SK-N-SH (cell line): ENCODE measurements around the gene SND1. TPM values are rescaled to one million over a fixed set of nuclear protein-coding genes. Genes with fewer than 3 reads are reported as not detected.
A peak's percentile ranks its signal among the peaks of the same experiment; 100 is the strongest.

Experiments
- CTCF ChIA-PET: fragments of 300-600, 350-600 bp; formaldehyde crosslinking; extraction: SDS; loops from one replicate; lab custom pipeline; 2021; lab: Yijun Ruan, JAX
- POLR2A ChIA-PET: fragments of 350-600 bp; sonication (Branson Sonifier 250); formaldehyde crosslinking; extraction: SDS; loops from one replicate; lab custom pipeline; 2020; ENCODE audit warnings: antibody characterized with exemption, inconsistent platforms; lab: Yijun Ruan, JAX
- DNase-seq: peaks from one replicate; pipeline ENCODE4 v3.0.0; 2012
- H2AFZ ChIP-seq: fragments of 200-600 bp; sonication (generic); 2 replicates; pipeline ENCODE4 v1.8.1; 2016; ENCODE audit warnings: antibody characterized with exemption, mild to moderate bottlenecking, low read depth
- H3F3A ChIP-seq: fragments of 200-600 bp; sonication (generic); replicated peaks from 2 replicates; pipeline ENCODE3; 2016; ENCODE audit warnings: antibody characterized with exemption, mild to moderate bottlenecking; ENCODE audit not compliant: insufficient read depth
- H3K27ac ChIP-seq, 2 experiments: fragments of 200-500 bp in 1 of 2; fragments of 200-600 bp in 1 of 2; sonication (Bioruptor generic) in 1 of 2; sonication (generic), shearing (Covaris generic) in 1 of 2; 2 replicates each; pipeline versions ENCODE4 v1.5.1 to v1.6.1; 2014 to 2016; ENCODE audit warnings: low read depth in 2 of 2, inconsistent platforms in 1 of 2, low read length in 1 of 2, mild to moderate bottlenecking in 1 of 2, mixed read lengths in 1 of 2
- H3K27me3 ChIP-seq: fragments of 200-600 bp; sonication (generic), shearing (Covaris generic); 2 replicates; pipeline ENCODE4 v1.6.1; 2016; ENCODE audit warnings: mixed run types; ENCODE audit not compliant: insufficient read depth
- H3K36me3 ChIP-seq, 2 experiments: fragments of 200-500 bp in 1 of 2; fragments of 200-600 bp in 1 of 2; sonication (Bioruptor generic) in 1 of 2; sonication (generic) in 1 of 2; replicated peaks in 1 of 2; 2 replicates each; pipeline versions ENCODE3 to v1.5.1; 2014 to 2016; ENCODE audit warnings: low read length in 1 of 2, mild to moderate bottlenecking in 1 of 2; ENCODE audit not compliant: insufficient read depth in 2 of 2, control insufficient read depth in 1 of 2
- H3K4me1 ChIP-seq, 2 experiments: fragments of 200-500 bp in 1 of 2; fragments of 200-600 bp in 1 of 2; sonication (Bioruptor generic) in 1 of 2; sonication (generic), shearing (Covaris generic) in 1 of 2; 2 replicates each; pipeline versions ENCODE4 v1.5.1 to v1.6.1; 2014 to 2016; ENCODE audit warnings: low read depth in 1 of 2, low read length in 1 of 2, mixed run types in 1 of 2; ENCODE audit not compliant: insufficient read depth in 2 of 2, control insufficient read depth in 1 of 2
- H3K4me2 ChIP-seq: fragments of 200-600 bp; sonication (generic), shearing (Covaris generic); 2 replicates; pipeline ENCODE4 v1.6.1; 2017; ENCODE audit warnings: mixed run types
- H3K4me3 ChIP-seq, 2 experiments: fragments of 200-500 bp in 1 of 2; fragments of 200-600 bp in 1 of 2; sonication (Bioruptor generic) in 1 of 2; sonication (generic), shearing (Covaris generic) in 1 of 2; 2 replicates each; pipeline versions ENCODE4 v1.5.1 to v1.8.1; 2014 to 2016; ENCODE audit warnings: low read depth in 2 of 2, inconsistent platforms in 1 of 2, low read length in 1 of 2, mild to moderate bottlenecking in 1 of 2, mixed read lengths in 1 of 2, moderate library complexity in 1 of 2
- H3K79me2 ChIP-seq: fragments of 200-600 bp; sonication (generic); 2 replicates; pipeline ENCODE4 v1.8.1; 2017; ENCODE audit warnings: mild to moderate bottlenecking; ENCODE audit not compliant: insufficient read depth
- H3K9ac ChIP-seq: fragments of 200-600 bp; sonication (generic); 2 replicates; pipeline ENCODE4 v1.6.1; 2017; ENCODE audit warnings: mixed run types
- H3K9me2 ChIP-seq: fragments of 200-600 bp; sonication (generic); 2 replicates; pipeline ENCODE4 v1.6.1; 2017; ENCODE audit warnings: mixed run types
- H3K9me3 ChIP-seq: fragments of 200-600 bp; sonication (generic); 2 replicates; pipeline ENCODE4 v1.6.1; 2017; ENCODE audit warnings: mixed run types, mild to moderate bottlenecking, moderate library complexity
- H4K20me1 ChIP-seq: fragments of 200-600 bp; sonication (generic); 2 replicates; pipeline ENCODE4 v1.6.1; 2017; ENCODE audit warnings: mild to moderate bottlenecking, mixed run types; ENCODE audit not compliant: insufficient read depth
- ELF1 ChIP-seq: IDR thresholded peaks from 2 replicates; pipeline ENCODE4 v1.4.0; 2012
- EP300 ChIP-seq, 2 experiments: IDR thresholded peaks; 2 replicates each; pipeline versions ENCODE4 v1.4.0 to v1.6.1; 2012; ENCODE audit warnings: borderline replicate concordance in 1 of 2, low read depth in 1 of 2, low read length in 1 of 2
- FOSL2 ChIP-seq: IDR thresholded peaks from 2 replicates; pipeline ENCODE4 v1.4.0; 2012; ENCODE audit warnings: low read depth, mild to moderate bottlenecking, moderate library complexity, borderline replicate concordance
- FOXJ3 ChIP-seq: sonication (generic); formaldehyde crosslinking; IDR thresholded peaks from 2 replicates; pipeline ENCODE4 v1.5.1; 2020; ENCODE audit warnings: mild to moderate bottlenecking, missing genetic modification reagents
- FOXM1 ChIP-seq: IDR thresholded peaks from 2 replicates; pipeline ENCODE4 v1.4.0; 2012; ENCODE audit warnings: low read depth, mild to moderate bottlenecking
- GABPA ChIP-seq: IDR thresholded peaks from 2 replicates; pipeline ENCODE4 v1.4.0; 2012; ENCODE audit warnings: low read depth, mild to moderate bottlenecking
- GATA2 ChIP-seq: sonication (generic); formaldehyde crosslinking; IDR thresholded peaks from 2 replicates; pipeline ENCODE4 v1.5.0; 2020; ENCODE audit warnings: mild to moderate bottlenecking, missing genetic modification reagents
- MAX ChIP-seq: IDR thresholded peaks from 2 replicates; pipeline ENCODE4 v1.4.0; 2012; ENCODE audit warnings: low read depth
- NFIC ChIP-seq: IDR thresholded peaks from 2 replicates; pipeline ENCODE4 v1.4.0; 2012; ENCODE audit warnings: borderline replicate concordance
- POLR2AphosphoS5 ChIP-seq: IDR thresholded peaks from 2 replicates; pipeline ENCODE4 v1.6.1; 2012; ENCODE audit warnings: low read depth, low read length
- RAD21 ChIP-seq: IDR thresholded peaks from 2 replicates; pipeline ENCODE4 v1.6.1; 2012; ENCODE audit warnings: mild to moderate bottlenecking, low read length
- REST ChIP-seq: IDR thresholded peaks from 2 replicates; pipeline ENCODE4 v1.6.1; 2012; ENCODE audit warnings: mild to moderate bottlenecking, low read depth, low read length, moderate library complexity
- RFX5 ChIP-seq: IDR thresholded peaks from 2 replicates; pipeline ENCODE4 v1.6.1; 2012; ENCODE audit warnings: mild to moderate bottlenecking, improper control_type of control experiment, low read length
- RXRA ChIP-seq: IDR thresholded peaks from 2 replicates; pipeline ENCODE4 v1.4.0; 2012; ENCODE audit warnings: low read depth, mild to moderate bottlenecking, borderline replicate concordance
- SIN3A ChIP-seq: IDR thresholded peaks from 2 replicates; pipeline ENCODE4 v1.6.1; 2012; ENCODE audit warnings: low read depth, mild to moderate bottlenecking, low read length, moderate library complexity, borderline replicate concordance
- TEAD4 ChIP-seq: IDR thresholded peaks from 2 replicates; pipeline ENCODE4 v1.4.0; 2012; ENCODE audit warnings: mild to moderate bottlenecking, borderline replicate concordance; ENCODE audit not compliant: insufficient read depth
- YY1 ChIP-seq: IDR thresholded peaks from 2 replicates; pipeline ENCODE4 v1.4.0; 2012; ENCODE audit warnings: low read depth, mild to moderate bottlenecking
- WGBS: methylation state at CpG from one replicate; pipeline ENCODE4 v1.1.6; 2017; ENCODE audit warnings: low lambda C conversion rate; 5-methylcytosine and 5-hydroxymethylcytosine counted together
- polyA plus RNA-seq, 3 experiments: library from polyadenylated mRNA; depleted of rRNA; stranded (reverse); fragments of >200 nt; gene quantifications; 2 replicates each; pipeline ENCODE4 v1.2.3, GENCODE V29; 2012

The SND1 gene
- polyA plus RNA-seq, 1 of the 3 experiments (the other 2 are of a cell fraction): 165 TPM

DNA sequence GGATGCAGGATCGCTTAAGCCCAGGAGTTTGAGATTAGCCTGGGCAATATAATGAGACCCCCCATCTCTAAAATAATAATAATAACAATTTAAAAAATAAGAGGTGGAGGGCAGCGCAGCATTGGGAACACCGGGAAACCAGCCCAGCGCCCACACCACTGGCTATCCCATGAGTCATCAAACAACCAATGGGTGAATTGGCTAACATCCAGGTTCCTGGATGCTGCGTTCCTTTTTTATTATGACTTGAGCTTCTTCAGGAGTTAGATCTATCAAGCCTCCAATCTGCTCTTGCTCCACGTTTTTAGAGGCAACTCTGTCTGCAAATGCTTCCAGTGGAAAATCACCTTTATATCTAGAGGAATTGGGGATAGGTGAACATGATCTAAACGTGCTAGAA is 389.2 kb downstream of the SND1 start (continued):
- TF ChIP-seq MAX (no peak), FOSL2 (peak; percentile 89), REST (no peak), ELF1 (no peak), POLR2AphosphoS5 (no peak), NFIC (peak; percentile 93), GABPA (no peak), GATA2 (CRISPR knock-in tag) (no peak), YY1 (no peak), TEAD4 (0 out of 2 replicates have a peak, but pooled peaks have one; percentile 22), EP300 (IDR thresholded peaks at IDR 0.05; ENCODE audit: borderline replicate concordance in 1 of 2, low read depth in 1 of 2, low read length in 1 of 2) (peak in 1 of 2 experiments; percentile 48; a peak in 1 of 4 replicates), RAD21 (no peak)

GRCh38 chr7:128042012-128042411 is 390.0 kb downstream of the SND1 start:
- POLR2A ChIA-PET: no interaction called here
- CTCF ChIA-PET: interaction anchor here (1.3 to 2.7 kb wide), 6 partner anchors 9 to 328 kb away, joined by 3 to 29 read pairs (median 4); no protein-coding TSS in a partner anchor
- H4K20me1 ChIP-seq: peaks cover 54% of the 10 kb centered on the region

More at GRCh38 chr7:128042012-128042411, 390.0 kb downstream of the SND1 start:
- Histone ChIP-seq H3K4me3 (no peak overlapping the region), H3K79me2 (no peaks in the 10 kb centered on the region; the same call in 1 of the 2 replicates), H3K4me2 (no peak overlapping the region), H3F3A (peaks cover 3% of the 10 kb centered on the region), H2AFZ (no peak overlapping the region), H3K4me1 (peaks cover 2 to 11% of the 10 kb centered on the region in 2 experiments; a peak in 1 of 4 replicates), H3K9ac (no peak overlapping the region), H3K9me3 (no peaks in the 10 kb centered on the region), H3K9me2 (no peaks in the 10 kb centered on the region), H3K27me3 (no peaks in the 10 kb centered on the region), H3K27ac (no peak overlapping the region), H3K36me3 (peaks cover 8 to 10% of the 10 kb centered on the region in 2 experiments)
- TF ChIP-seq SIN3A (no peak), FOXM1 (no peak), RFX5 (no peak), GATA2 (CRISPR knock-in tag) (no peak), RXRA (no peak), FOXJ3 (CRISPR knock-in tag) (no peak)
- WGBS: 91% methylated on average over 2 of the region's 2 CpGs
- no peak for DNase-seq
